Tibial nerve (tissue), 4 donors: ENCODE results near the gene ATOH8.

Experiments used
- EP300 ChIP-seq, 2 donors: sonication (generic); formaldehyde crosslinking; IDR thresholded peaks; one replicate each; pipeline ENCODE4 v1.6.1; 2017; ENCODE audit warnings: antibody characterized with exemption in 2 of 2, mild to moderate bottlenecking in 1 of 2
- POLR2A ChIP-seq, 2 donors: fragments of 450-650 bp; IDR thresholded peaks; one replicate each; pipeline ENCODE4 v1.6.1; 2017; ENCODE audit warnings: antibody characterized with exemption in 2 of 2, mild to moderate bottlenecking in 2 of 2, moderate library complexity in 2 of 2
- TF ChIP-seq, protein P1 (sequence below), 5 experiments: fragments of 200-600 bp in 3 of 5; fragments of 450-650 bp in 2 of 5; sonication (generic) in 3 of 5; IDR thresholded peaks; one replicate each; pipeline ENCODE4 v1.5.1; 2016 to 2019; ENCODE audit warnings: antibody characterized with exemption in 5 of 5, mild to moderate bottlenecking in 3 of 5, moderate library complexity in 2 of 5

- no peak for TF ChIP-seq EP300 (IDR thresholded peaks at IDR 0.05)
- TF ChIP-seq, protein P1, sequence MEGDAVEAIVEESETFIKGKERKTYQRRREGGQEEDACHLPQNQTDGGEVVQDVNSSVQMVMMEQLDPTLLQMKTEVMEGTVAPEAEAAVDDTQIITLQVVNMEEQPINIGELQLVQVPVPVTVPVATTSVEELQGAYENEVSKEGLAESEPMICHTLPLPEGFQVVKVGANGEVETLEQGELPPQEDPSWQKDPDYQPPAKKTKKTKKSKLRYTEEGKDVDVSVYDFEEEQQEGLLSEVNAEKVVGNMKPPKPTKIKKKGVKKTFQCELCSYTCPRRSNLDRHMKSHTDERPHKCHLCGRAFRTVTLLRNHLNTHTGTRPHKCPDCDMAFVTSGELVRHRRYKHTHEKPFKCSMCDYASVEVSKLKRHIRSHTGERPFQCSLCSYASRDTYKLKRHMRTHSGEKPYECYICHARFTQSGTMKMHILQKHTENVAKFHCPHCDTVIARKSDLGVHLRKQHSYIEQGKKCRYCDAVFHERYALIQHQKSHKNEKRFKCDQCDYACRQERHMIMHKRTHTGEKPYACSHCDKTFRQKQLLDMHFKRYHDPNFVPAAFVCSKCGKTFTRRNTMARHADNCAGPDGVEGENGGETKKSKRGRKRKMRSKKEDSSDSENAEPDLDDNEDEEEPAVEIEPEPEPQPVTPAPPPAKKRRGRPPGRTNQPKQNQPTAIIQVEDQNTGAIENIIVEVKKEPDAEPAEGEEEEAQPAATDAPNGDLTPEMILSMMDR (IDR thresholded peaks at IDR 0.05): no peak
- TF ChIP-seq POLR2A (IDR thresholded peaks at IDR 0.05): no peak
Observed at GRCh38 chr2:85704038-85704437, 49.8 kb upstream of the ATOH8 start.
